H1 (cell line): Measurements from ENCODE around the gene ADRM1. TPM values are rescaled to one million over a fixed set of nuclear protein-coding genes. Genes with fewer than 3 reads are reported as not detected.

Source experiments
- BRCA1 ChIP-seq: IDR thresholded peaks from 2 replicates; pipeline ENCODE4 v1.6.1; 2012; ENCODE audit warnings: low read depth, low read length, improper control_type of control experiment
- SUZ12 ChIP-seq: fragments of 200-600 bp; sonication (generic); IDR thresholded peaks from 2 replicates; pipeline ENCODE4 v1.6.1; 2012; ENCODE audit warnings: mild to moderate bottlenecking, inconsistent platforms, low read length, moderate library complexity, mixed read lengths
- polyA plus RNA-seq, 7 experiments: library from polyadenylated mRNA; depleted of rRNA in 3 of 7; stranded (reverse) in 5 of 7; unstranded in 2 of 7; fragments of >200 nt in 5 of 7; fragments of 200-250 nt in 2 of 7; gene quantifications; 1 replicate in 5 of 7; 2 replicates in 1 of 7; 4 replicates in 1 of 7; pipeline versions ENCODE4 v1.2.1 to v1.2.3, GENCODE V29; 2011 to 2013; ENCODE audit warnings: missing spikeins in 2 of 7, mixed read lengths in 2 of 7
- total RNA-seq: library from RNA; stranded (reverse); fragmentation: NEBNext Ultra II Directional; extraction: Animal tissue kit (Norgen Biotek cat#: 25700); gene quantifications from 2 replicates; pipeline ENCODE4 v1.2.1, GENCODE V29; 2021

The ADRM1 gene
- total and polyA plus RNA-seq, 2 of the 8 experiments (the other 6 are each of a cell fraction or from before 2014, with no cell fraction given) = 126 to 214 TPM

DNA sequence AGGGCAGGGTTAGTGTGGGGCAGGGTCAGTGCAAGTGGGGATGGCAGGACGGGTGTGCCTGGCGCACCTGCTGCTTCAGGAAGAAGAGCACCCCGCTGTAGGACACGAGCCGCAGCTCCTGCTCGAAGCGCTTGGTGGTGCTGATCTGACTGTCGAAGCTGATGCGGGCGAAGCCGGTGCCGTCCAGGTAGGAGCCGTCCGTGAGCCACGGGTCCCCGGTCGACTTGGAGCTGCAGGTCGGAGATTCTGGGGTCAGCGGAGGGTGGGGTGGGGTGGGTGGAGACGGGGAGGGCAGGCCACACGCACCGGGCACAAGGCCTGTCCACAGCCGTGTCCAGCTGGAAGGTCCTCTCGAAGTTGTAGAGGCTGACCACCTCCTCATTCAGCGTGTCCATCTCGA is 10.2 kb downstream of the ADRM1 start (continued):
- TF ChIP-seq BRCA1 (no peak), SUZ12 (no peak)
